Loucy (cell line): ENCODE measurements around the gene RCAN1.

Experiments used
- H2AFZ ChIP-seq: fragments of 200-600 bp; sonication (generic); 2 replicates; pipeline ENCODE4 v1.6.0; 2016; ENCODE audit warnings: antibody characterized with exemption, mild to moderate bottlenecking, low read length, moderate library complexity
- H3F3A ChIP-seq: fragments of 200-600 bp; 2 replicates; pipeline ENCODE4 v1.6.0; 2016; ENCODE audit warnings: antibody characterized with exemption, low read depth, mild to moderate bottlenecking
- H3K27me3 ChIP-seq: fragments of 200-600 bp; sonication (generic); 2 replicates; pipeline ENCODE4 v1.6.1; 2014; ENCODE audit warnings: low read length, mild to moderate bottlenecking; ENCODE audit not compliant: insufficient read depth, poor library complexity, severe bottlenecking
- H3K36me3 ChIP-seq: fragments of 200-600 bp; sonication (generic); 2 replicates; pipeline ENCODE4 v1.6.1; 2016; ENCODE audit warnings: low read length; ENCODE audit not compliant: insufficient read depth
- H3K4me1 ChIP-seq: fragments of 200-600 bp; sonication (generic); 2 replicates; pipeline ENCODE4 v1.5.1; 2014; ENCODE audit warnings: low read length, mild to moderate bottlenecking; ENCODE audit not compliant: insufficient read depth, poor library complexity, severe bottlenecking
- H3K4me2 ChIP-seq: fragments of 200-600 bp; sonication (generic); 2 replicates; pipeline ENCODE4 v1.6.0; 2014; ENCODE audit warnings: antibody characterized with exemption, low read length, low read depth, mild to moderate bottlenecking; ENCODE audit not compliant: poor library complexity, severe bottlenecking
- H3K4me3 ChIP-seq: fragments of 200-600 bp; sonication (generic); 2 replicates; pipeline ENCODE4 v1.5.1; 2014; ENCODE audit warnings: low read length, mild to moderate bottlenecking, mixed read lengths; ENCODE audit not compliant: poor library complexity, severe bottlenecking
- H3K79me2 ChIP-seq: fragments of 200-600 bp; sonication (generic); 2 replicates; pipeline ENCODE4 v1.6.1; 2014; ENCODE audit warnings: low read length; ENCODE audit not compliant: insufficient read depth
- H3K9ac ChIP-seq: fragments of 200-600 bp; sonication (generic); 2 replicates; pipeline ENCODE4 v1.6.0; 2014; ENCODE audit warnings: mild to moderate bottlenecking, low read depth, low read length, moderate library complexity; ENCODE audit not compliant: poor library complexity, severe bottlenecking
- H3K9me2 ChIP-seq: fragments of 200-600 bp; sonication (generic); replicated peaks from 2 replicates; pipeline ENCODE4 v1.6.1; 2016; ENCODE audit warnings: low read depth, low read length, mixed read lengths
- H3K9me3 ChIP-seq: fragments of 200-600 bp; sonication (generic); 2 replicates; pipeline ENCODE4 v1.6.1; 2014; ENCODE audit warnings: mild to moderate bottlenecking, antibody characterized with exemption, low read length, low read depth; ENCODE audit not compliant: insufficient read depth
- H4K20me1 ChIP-seq: fragments of 200-600 bp; sonication (generic); 2 replicates; pipeline ENCODE4 v1.6.0; 2014; ENCODE audit warnings: antibody characterized with exemption, low read length, mild to moderate bottlenecking; ENCODE audit not compliant: insufficient read depth, poor library complexity, severe bottlenecking
- CTCF ChIP-seq: fragments of 200-600 bp; sonication (generic); conservative IDR thresholded peaks from 2 replicates; pipeline ENCODE4 v1.5.1; 2014; ENCODE audit warnings: mild to moderate bottlenecking, antibody characterized with exemption, low read length
- EZH2phosphoT487 ChIP-seq: fragments of 200-600 bp; IDR thresholded peaks from 2 replicates; pipeline ENCODE4 v1.6.1; 2018; ENCODE audit warnings: antibody characterized with exemption, mild to moderate bottlenecking, moderate library complexity, borderline replicate concordance

The RCAN1 gene

GRCh38 chr21:34597406-34597805 is 17.5 kb downstream of the RCAN1 start:
- Histone ChIP-seq H3K36me3 (no peaks in the 10 kb centered on the region), H3K4me3 (no peak overlapping the region), H3K9me3 (no peaks in the 10 kb centered on the region), H2AFZ (no peak overlapping the region), H4K20me1 (no peaks in the 10 kb centered on the region), H3K9ac (no peak overlapping the region), H3F3A (no peaks in the 10 kb centered on the region), H3K27me3 (no peaks in the 10 kb centered on the region), H3K4me2 (no peak overlapping the region), H3K9me2 (no peaks in the 10 kb centered on the region), H3K4me1 (peaks cover 3% of the 10 kb centered on the region), H3K79me2 (peaks cover 3% of the 10 kb centered on the region; the same call in 1 of the 2 replicates)
- TF ChIP-seq EZH2phosphoT487, result no peak
- TF ChIP-seq CTCF, result no peak

GRCh38 chr21:34596561-34597271 is 18.2 kb downstream of the RCAN1 start:
- H3K9ac ChIP-seq, result no peak overlapping the region
- H3K4me2 ChIP-seq, result no peak overlapping the region
- H3K4me3 ChIP-seq, result no peak overlapping the region
- H3K79me2 ChIP-seq, result peaks cover 3% of the 10 kb centered on the region; the same call in 1 of the 2 replicates
- H3F3A ChIP-seq, result no peaks in the 10 kb centered on the region
- H3K36me3 ChIP-seq, result no peaks in the 10 kb centered on the region
- H3K4me1 ChIP-seq, result peaks cover 3% of the 10 kb centered on the region
- H3K27me3 ChIP-seq, result no peaks in the 10 kb centered on the region
- H3K9me2 ChIP-seq, result no peaks in the 10 kb centered on the region
- H4K20me1 ChIP-seq, result no peaks in the 10 kb centered on the region
- TF ChIP-seq CTCF (no peak), EZH2phosphoT487 (no peak)
- H2AFZ ChIP-seq, result no peak overlapping the region
- no peaks in the 10 kb centered on the region for H3K9me3 ChIP-seq

- Histone ChIP-seq H3K36me3 (no peaks in the 10 kb centered on the region), H3K79me2 (peaks cover 3% of the 10 kb centered on the region; the same call in 1 of the 2 replicates), H3K9me3 (no peaks in the 10 kb centered on the region), H3K9me2 (no peaks in the 10 kb centered on the region), H3K4me1 (peaks cover 7% of the 10 kb centered on the region), H3F3A (no peaks in the 10 kb centered on the region), H3K4me2 (no peak overlapping the region), H4K20me1 (no peaks in the 10 kb centered on the region), H3K4me3 (no peak overlapping the region), H2AFZ (no peak overlapping the region), H3K27me3 (no peaks in the 10 kb centered on the region), H3K9ac (no peak overlapping the region)
- TF ChIP-seq EZH2phosphoT487, result no peak
Measured at GRCh38 chr21:34595457-34595856, 19.5 kb downstream of the RCAN1 start.
